ENCODE measurements around the gene ARMC8. TPM values are rescaled to one million over a fixed set of nuclear protein-coding genes. Genes with fewer than 3 reads are reported as not detected.

The ARMC8 gene
- total and polyA plus RNA-seq, 10 donors, result 13.7 to 95.0 (median 62.2) TPM

GRCh38 chr3:138326866-138327595 is 139.9 kb downstream of the ARMC8 start:
- 89 to 96% (median 94%) methylated on average over 12 of the region's 12 CpGs for WGBS, 5 donors
- no peaks in the 10 kb centered on the region for H3K36me3 ChIP-seq
- no peak for DNase-seq
- H3K27ac ChIP-seq, result no peak overlapping the region
- peaks cover 0 to 9% (median 0%) of the 10 kb centered on the region in 7 donors for H3K27me3 ChIP-seq (replicated peaks in 1 of 7)
- intact Hi-C loops (cut with DNase I; ENCODE audit: low total_unique reads), result no loop called here
- TF ChIP-seq POLR2A (IDR thresholded peaks at IDR 0.05) (no peak), POLR2AphosphoS5 (IDR thresholded peaks at IDR 0.05) (no peak), CTCF (IDR thresholded peaks at IDR 0.05 in 8 of 11, conservative IDR thresholded peaks at IDR 0.05 in 3 of 11) (no peak)
- no peak overlapping the region for H3K4me3 ChIP-seq
- peaks cover 8 to 21% (median 17%) of the 10 kb centered on the region in 6 donors for H3K4me1 ChIP-seq
- H3K9me3 ChIP-seq, result no peaks in the 10 kb centered on the region

GRCh38 chr3:138327831-138328230 is 140.7 kb downstream of the ARMC8 start:
- Histone ChIP-seq H3K4me1 (peaks cover 8 to 21% (median 17%) of the 10 kb centered on the region in 6 donors), H3K9me3 (no peaks in the 10 kb centered on the region), H3K27ac (no peak overlapping the region), H3K4me3 (no peak overlapping the region), H3K27me3 (replicated peaks in 1 of 7) (peaks cover 0 to 8% (median 0%) of the 10 kb centered on the region in 7 donors), H3K36me3 (no peaks in the 10 kb centered on the region)
- TF ChIP-seq POLR2AphosphoS5 (IDR thresholded peaks at IDR 0.05) (no peak), CTCF (IDR thresholded peaks at IDR 0.05 in 8 of 11, conservative IDR thresholded peaks at IDR 0.05 in 3 of 11) (no peak), POLR2A (IDR thresholded peaks at IDR 0.05) (no peak)
- DNase-seq, result no peak
- WGBS, 5 donors, result 73 to 87% (median 83%) methylated on average over 4 of the region's 4 CpGs
- intact Hi-C loops (cut with DNase I; ENCODE audit: low total_unique reads), result no loop called here

- intact Hi-C loops (cut with DNase I; ENCODE audit: low total_unique reads), result no loop called here
- DNase-seq, result no peak
- Histone ChIP-seq H3K4me3 (peak overlapping the region in 1 of 8 donors; percentile 77), H3K4me1 (peaks cover 8 to 21% (median 17%) of the 10 kb centered on the region in 6 donors), H3K27ac (no peak overlapping the region), H3K27me3 (replicated peaks in 1 of 7) (peaks cover 0 to 4% (median 0%) of the 10 kb centered on the region in 7 donors), H3K9me3 (no peaks in the 10 kb centered on the region), H3K36me3 (no peaks in the 10 kb centered on the region)
- TF ChIP-seq CTCF (IDR thresholded peaks at IDR 0.05 in 8 of 11, conservative IDR thresholded peaks at IDR 0.05 in 3 of 11), result no peak
- TF ChIP-seq POLR2AphosphoS5 (IDR thresholded peaks at IDR 0.05), result no peak
- no peak for TF ChIP-seq POLR2A (IDR thresholded peaks at IDR 0.05)
- 34 to 55% (median 41%) methylated on average over 2 of the region's 2 CpGs for WGBS, 5 donors
Measured at GRCh38 chr3:138328341-138328740, 141.2 kb downstream of the ARMC8 start.

GRCh38 chr3:138329127-138329983 is 142.3 kb downstream of the ARMC8 start, which contains the start of gene NME9:
Gene NME9 (minus strand): TSS chr3:138329851. CDS start chr3:138329335, 516 bp downstream.
- peaks cover 0 to 4% (median 0%) of the 10 kb centered on the region in 7 donors for H3K27me3 ChIP-seq (replicated peaks in 1 of 7)
- peak; percentile 96 for DNase-seq
- intact Hi-C loops (cut with DNase I; ENCODE audit: low total_unique reads), result no loop called here
- no peaks in the 10 kb centered on the region for H3K9me3 ChIP-seq
- TF ChIP-seq POLR2AphosphoS5 (IDR thresholded peaks at IDR 0.05) (peak; percentile 45 to 81 (median 74)), POLR2A (IDR thresholded peaks at IDR 0.05) (no peak), CTCF (IDR thresholded peaks at IDR 0.05 in 8 of 11, conservative IDR thresholded peaks at IDR 0.05 in 3 of 11) (peak in 10 of 11 experiments; percentile 26 to 69 (median 50))
- peak within 1 kb of the TSS; percentile 60 to 84 (median 68) for H3K4me3 ChIP-seq
- no peaks in the 10 kb centered on the region for H3K36me3 ChIP-seq
- 0 to 2% (median 1%) methylated on average over 25 to 62 of the region's 62 CpGs for WGBS, 5 donors
- H3K4me1 ChIP-seq, result peaks cover 8 to 21% (median 17%) of the 10 kb centered on the region in 6 donors
- peak within 1 kb of the TSS in 7 of 8 donors; percentile 4 to 73 (median 60) for H3K27ac ChIP-seq

All from spleen (tissue), 11 donors.